GM23338 (cell line): ENCODE results near the gene SPEF1. TPM values are rescaled to one million over a fixed set of nuclear protein-coding genes. Genes with fewer than 3 reads are reported as not detected.

Source experiments
- ATAC-seq: fragments of 200-7000 bp; cut with Tn5 transposase; 3 replicates; pipeline ENCODE4 v1.9.1; 2020
- DNase-seq: peaks from one replicate; pipeline ENCODE4 v3.0.0-alpha.2; 2015; ENCODE audit warnings: low spot score
- H2AFZ ChIP-seq: fragments of 200-600 bp; sonication (generic); 2 replicates; pipeline ENCODE4 v1.8.0; 2016; ENCODE audit warnings: antibody characterized with exemption, mild to moderate bottlenecking, moderate library complexity
- H3F3A ChIP-seq: fragments of 200-600 bp; sonication (generic); replicated peaks from 2 replicates; pipeline ENCODE4 v1.8.0; 2017; ENCODE audit warnings: antibody characterized with exemption, mixed run types, low read depth
- H3K27ac ChIP-seq: fragments of 200-600 bp; sonication (generic); 2 replicates; pipeline ENCODE4 v1.6.1; 2016; ENCODE audit warnings: low read depth
- H3K27me3 ChIP-seq: fragments of 200-600 bp; sonication (generic); 2 replicates; pipeline ENCODE4 v1.8.0; 2016; ENCODE audit warnings: mild to moderate bottlenecking, mixed run types, moderate library complexity; ENCODE audit not compliant: insufficient read depth
- H3K36me3 ChIP-seq: fragments of 200-600 bp; sonication (generic); 2 replicates; pipeline ENCODE4 v1.8.0; 2016; ENCODE audit warnings: mild to moderate bottlenecking; ENCODE audit not compliant: insufficient read depth
- H3K4me1 ChIP-seq: fragments of 200-600 bp; sonication (generic); 2 replicates; pipeline ENCODE4 v1.8.0; 2016; ENCODE audit warnings: mild to moderate bottlenecking, moderate library complexity; ENCODE audit not compliant: insufficient read depth
- H3K4me2 ChIP-seq: fragments of 200-600 bp; sonication (generic); 2 replicates; pipeline ENCODE4 v1.7.1; 2017; ENCODE audit warnings: mixed run types
- H3K4me3 ChIP-seq: fragments of 200-600 bp; sonication (generic); 2 replicates; pipeline ENCODE4 v1.6.1; 2016; ENCODE audit warnings: mixed run types
- H3K79me2 ChIP-seq: fragments of 200-600 bp; sonication (generic); replicated peaks from 2 replicates; pipeline ENCODE4 v1.8.0; 2017; ENCODE audit warnings: mild to moderate bottlenecking; ENCODE audit not compliant: insufficient read depth
- H3K9me2 ChIP-seq: fragments of 200-600 bp; sonication (generic); 2 replicates; pipeline ENCODE4 v1.8.0; 2017; ENCODE audit not compliant: insufficient read depth
- H4K20me1 ChIP-seq: fragments of 200-600 bp; sonication (generic); replicated peaks from 2 replicates; pipeline ENCODE4 v1.8.0; 2017; ENCODE audit warnings: mild to moderate bottlenecking; ENCODE audit not compliant: insufficient read depth
- H3K27ac Mint-ChIP-seq: 2 replicates; pipeline ENCODE4 v1.8.0; 2020; ENCODE audit warnings: inconsistent platforms, mild to moderate bottlenecking, moderate library complexity, mixed read lengths
- H3K27me3 Mint-ChIP-seq: 3 replicates; pipeline ENCODE4 v1.8.0; 2022; ENCODE audit warnings: low read depth, mild to moderate bottlenecking, moderate library complexity, mixed read lengths, inconsistent platforms; ENCODE audit not compliant: insufficient read depth, poor library complexity
- H3K36me3 Mint-ChIP-seq: 3 replicates; pipeline ENCODE4 v1.8.0; 2021; ENCODE audit warnings: low read depth, mild to moderate bottlenecking, inconsistent platforms, moderate library complexity, mixed read lengths
- H3K4me1 Mint-ChIP-seq: 3 replicates; pipeline ENCODE4 v1.8.0; 2020; ENCODE audit warnings: mild to moderate bottlenecking, inconsistent platforms, mixed read lengths
- H3K4me3 Mint-ChIP-seq: 3 replicates; pipeline ENCODE4 v1.8.0; 2021; ENCODE audit warnings: moderate library complexity, mild to moderate bottlenecking, inconsistent platforms, mixed read lengths
- H3K9me3 Mint-ChIP-seq: 3 replicates; pipeline ENCODE4 v1.8.0; 2020; ENCODE audit warnings: moderate library complexity, mild to moderate bottlenecking, inconsistent platforms, mixed read lengths
- CREB1 ChIP-seq: fragments of 250-450 bp; sonication (Bioruptor Pico); IDR thresholded peaks from 2 replicates; pipeline ENCODE4 v1.5.0; 2020; ENCODE audit warnings: low read depth, mild to moderate bottlenecking, moderate library complexity
- EZH2 ChIP-seq: fragments of 200-600 bp; sonication (generic); IDR thresholded peaks from one replicate; pipeline ENCODE4 v1.8.0; 2017; ENCODE audit warnings: antibody characterized with exemption, mild to moderate bottlenecking, low read depth; ENCODE audit not compliant: unreplicated experiment
- EZH2phosphoT487 ChIP-seq: fragments of 200-600 bp; sonication (generic); IDR thresholded peaks from one replicate; pipeline ENCODE4 v1.8.1; 2018; ENCODE audit warnings: antibody characterized with exemption; ENCODE audit not compliant: unreplicated experiment
- JUNB ChIP-seq: IDR thresholded peaks from one replicate; pipeline ENCODE4 v1.6.1; 2016; ENCODE audit warnings: antibody characterized with exemption; ENCODE audit not compliant: unreplicated experiment
- POLR2AphosphoS5 ChIP-seq: IDR thresholded peaks from 2 replicates; pipeline ENCODE4 v1.6.1; 2016; ENCODE audit warnings: antibody characterized with exemption, low read depth
- ZNF114 ChIP-seq: fragments of 250-450 bp; sonication (Bioruptor Pico); IDR thresholded peaks from 2 replicates; pipeline ENCODE4 v1.5.0; 2020; ENCODE audit warnings: mild to moderate bottlenecking, moderate library complexity
- ZNF331 ChIP-seq: fragments of 250-450 bp; sonication (Bioruptor Pico); IDR thresholded peaks from 2 replicates; pipeline ENCODE4 v1.5.0; 2020; ENCODE audit warnings: low read depth, mild to moderate bottlenecking, moderate library complexity
- polyA plus RNA-seq: library from polyadenylated mRNA; unstranded; fragments of >200 nt; fragmentation: Nextera tagmentation; extraction: Ambion mirVana; gene quantifications from 2 replicates; pipeline ENCODE4 v1.2.1, GENCODE V29; 2016
- total RNA-seq: library from RNA; depleted of rRNA; stranded (reverse); fragments of >200 nt; shearing (Covaris generic); gene quantifications from 2 replicates; pipeline ENCODE4 v1.2.3, GENCODE V29; 2014
- TF ChIP-seq, protein P1 (sequence below), 2 experiments: fragments of 200-600 bp in 1 of 2; sonication (generic) in 1 of 2; conservative IDR thresholded peaks; 2 replicates each; pipeline versions ENCODE4 v1.5.1 to v1.6.1; 2016 to 2017; ENCODE audit warnings: antibody characterized with exemption in 2 of 2, low read depth in 2 of 2, mild to moderate bottlenecking in 2 of 2, moderate library complexity in 1 of 2
- TF ChIP-seq, protein P2 (sequence below): fragments of 250-450 bp; sonication (Bioruptor Pico); IDR thresholded peaks from 2 replicates; pipeline ENCODE4 v1.5.0; 2020; ENCODE audit warnings: mild to moderate bottlenecking, moderate library complexity

The SPEF1 gene
- total and polyA plus RNA-seq, 2 experiments from 2014 or later: 0.68 to 0.69 TPM

DNA sequence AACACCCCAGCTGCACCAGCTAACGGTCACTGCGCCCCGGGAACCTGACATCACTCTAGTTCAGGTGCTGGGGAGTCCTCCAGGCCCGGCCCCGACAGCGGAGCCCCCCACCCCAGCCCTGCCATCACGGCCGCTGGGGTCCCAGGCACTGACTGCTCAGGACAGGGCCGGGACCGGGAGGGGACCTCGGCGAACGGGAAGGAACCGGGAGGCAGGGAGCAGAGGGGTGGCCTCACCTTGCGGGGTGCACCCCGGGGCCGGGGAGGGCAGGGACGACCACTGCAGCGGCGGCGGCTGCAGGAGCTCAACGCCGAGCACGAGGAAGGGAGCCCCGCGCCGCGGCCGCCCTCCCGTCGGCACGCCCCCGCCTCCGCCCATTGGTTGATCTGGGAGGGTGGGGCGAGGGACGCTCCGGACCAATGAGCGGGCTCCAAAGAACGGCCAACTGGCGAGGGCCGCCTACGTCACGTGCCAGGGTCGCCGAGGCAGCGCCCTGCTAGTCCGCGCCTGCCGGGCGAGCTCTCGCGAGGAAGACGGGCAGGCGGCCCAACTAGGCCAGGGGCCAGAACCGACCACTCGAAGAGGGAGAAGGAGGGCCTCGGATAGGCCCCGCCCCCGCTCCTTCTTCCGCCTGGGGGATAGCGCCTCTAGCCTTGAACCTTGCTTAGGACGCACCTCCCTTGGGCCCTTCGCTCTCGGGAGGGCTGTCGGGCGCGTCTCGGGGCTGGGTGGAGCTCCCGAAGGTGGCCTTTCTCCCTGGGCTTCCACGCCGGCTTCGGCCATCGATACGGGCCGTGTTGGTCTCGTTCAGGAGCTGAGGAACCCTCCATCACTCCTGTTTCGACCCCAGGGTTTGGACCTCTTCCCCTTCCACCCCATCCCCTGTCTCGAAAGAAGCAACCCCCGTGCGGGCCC is 13.6 kb downstream of the SPEF1 start, which contains the start of gene ADISSP:
Gene ADISSP (minus strand): TSS at position 327 of the 915 bp plus-strand sequence. CDS start 7,653 bp downstream, outside the sequence.
- peak; percentile 93 for ATAC-seq
- peaks cover 16% of the 10 kb centered on the region for H3K4me1 Mint-ChIP-seq
- H3K27ac Mint-ChIP-seq: peak within 1 kb of the TSS; percentile 81
- peaks cover 12% of the 10 kb centered on the region for H3K27me3 Mint-ChIP-seq
- DNase-seq: peak; percentile 99
- 0 out of 2 replicates have a peak, but pooled peaks cover 4% of the 10 kb centered on the region for H3F3A ChIP-seq
- peak within 1 kb of the TSS; percentile 92 for H3K4me3 Mint-ChIP-seq
- H3K79me2 ChIP-seq: peaks cover 18% of the 10 kb centered on the region; the same call in 1 of the 2 replicates
- no peak for TF ChIP-seq ZNF331 (CRISPR knock-in tag)
- peak; percentile 75; the same call in 1 of the 2 replicates for TF ChIP-seq CREB1
- TF ChIP-seq POLR2AphosphoS5: peak; percentile 90
- TF ChIP-seq EZH2phosphoT487: no peak
- TF ChIP-seq, protein P1, sequence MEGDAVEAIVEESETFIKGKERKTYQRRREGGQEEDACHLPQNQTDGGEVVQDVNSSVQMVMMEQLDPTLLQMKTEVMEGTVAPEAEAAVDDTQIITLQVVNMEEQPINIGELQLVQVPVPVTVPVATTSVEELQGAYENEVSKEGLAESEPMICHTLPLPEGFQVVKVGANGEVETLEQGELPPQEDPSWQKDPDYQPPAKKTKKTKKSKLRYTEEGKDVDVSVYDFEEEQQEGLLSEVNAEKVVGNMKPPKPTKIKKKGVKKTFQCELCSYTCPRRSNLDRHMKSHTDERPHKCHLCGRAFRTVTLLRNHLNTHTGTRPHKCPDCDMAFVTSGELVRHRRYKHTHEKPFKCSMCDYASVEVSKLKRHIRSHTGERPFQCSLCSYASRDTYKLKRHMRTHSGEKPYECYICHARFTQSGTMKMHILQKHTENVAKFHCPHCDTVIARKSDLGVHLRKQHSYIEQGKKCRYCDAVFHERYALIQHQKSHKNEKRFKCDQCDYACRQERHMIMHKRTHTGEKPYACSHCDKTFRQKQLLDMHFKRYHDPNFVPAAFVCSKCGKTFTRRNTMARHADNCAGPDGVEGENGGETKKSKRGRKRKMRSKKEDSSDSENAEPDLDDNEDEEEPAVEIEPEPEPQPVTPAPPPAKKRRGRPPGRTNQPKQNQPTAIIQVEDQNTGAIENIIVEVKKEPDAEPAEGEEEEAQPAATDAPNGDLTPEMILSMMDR (conservative IDR thresholded peaks at IDR 0.05; ENCODE audit: low read depth in 2 of 2): peak; percentile 29 to 32; a peak in 3 of 4 replicates
- no peaks in the 10 kb centered on the region; the same call in 2 of the 3 replicates for H3K36me3 Mint-ChIP-seq
- no peak within 1 kb of the TSS for H3K27ac ChIP-seq
- no peaks in the 10 kb centered on the region for H3K27me3 ChIP-seq
- no peaks in the 10 kb centered on the region for H3K9me3 Mint-ChIP-seq
- H3K4me2 ChIP-seq: peak within 1 kb of the TSS; percentile 95
- peaks cover 2% of the 10 kb centered on the region; the same call in 1 of the 2 replicates for H4K20me1 ChIP-seq
- peak within 1 kb of the TSS; percentile 94 for H2AFZ ChIP-seq
- H3K4me3 ChIP-seq: peak within 1 kb of the TSS; percentile 95
- H3K36me3 ChIP-seq: no peaks in the 10 kb centered on the region; the same call in 1 of the 2 replicates
- H3K9me2 ChIP-seq: no peaks in the 10 kb centered on the region
- peaks cover 13% of the 10 kb centered on the region for H3K4me1 ChIP-seq

DNA sequence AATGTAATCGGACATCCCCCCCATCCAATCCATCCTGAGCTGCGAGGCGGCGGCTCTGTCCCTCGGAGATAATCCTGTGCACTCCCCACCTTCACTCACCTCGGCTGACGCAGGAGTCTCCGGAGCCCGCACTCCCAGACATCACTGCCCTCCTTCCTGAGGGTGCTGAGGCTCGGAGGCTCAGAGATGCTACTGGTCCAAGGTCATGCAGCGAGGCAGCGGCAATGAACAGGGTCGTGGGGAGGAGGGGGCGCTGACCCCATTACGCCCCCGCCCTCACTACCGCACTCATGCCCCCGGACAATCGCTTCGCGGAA is 14.2 kb downstream of the SPEF1 start:
- H3K36me3 Mint-ChIP-seq: peaks cover under 1% of the 10 kb centered on the region; the same call in 1 of the 3 replicates
- Histone ChIP-seq H3K36me3 (no peaks in the 10 kb centered on the region; the same call in 1 of the 2 replicates), H3K9me2 (no peaks in the 10 kb centered on the region), H3K4me1 (peaks cover 13% of the 10 kb centered on the region), H3F3A (0 out of 2 replicates have a peak, but pooled peaks cover 4% of the 10 kb centered on the region), H2AFZ (peak overlapping the region; percentile 74), H3K4me2 (peak overlapping the region; percentile 95), H3K27me3 (no peaks in the 10 kb centered on the region), H3K27ac (no peak overlapping the region), H4K20me1 (peaks cover 6% of the 10 kb centered on the region; the same call in 1 of the 2 replicates), H3K79me2 (peaks cover 18% of the 10 kb centered on the region; the same call in 1 of the 2 replicates), H3K4me3 (peak overlapping the region; percentile 95)
- peaks cover 12% of the 10 kb centered on the region for H3K27me3 Mint-ChIP-seq
- ATAC-seq (peak; percentile 7), DNase-seq (peak; percentile 43)
- peaks cover 16% of the 10 kb centered on the region for H3K4me1 Mint-ChIP-seq
- no peak overlapping the region for H3K27ac Mint-ChIP-seq
- peak overlapping the region; percentile 92 for H3K4me3 Mint-ChIP-seq
- no peaks in the 10 kb centered on the region for H3K9me3 Mint-ChIP-seq
- TF ChIP-seq ZNF114 (CRISPR knock-in tag) (no peak), POLR2AphosphoS5 (no peak), ZNF331 (CRISPR knock-in tag) (no peak), JUNB (no peak), EZH2 (no peak)
- TF ChIP-seq, protein P2, sequence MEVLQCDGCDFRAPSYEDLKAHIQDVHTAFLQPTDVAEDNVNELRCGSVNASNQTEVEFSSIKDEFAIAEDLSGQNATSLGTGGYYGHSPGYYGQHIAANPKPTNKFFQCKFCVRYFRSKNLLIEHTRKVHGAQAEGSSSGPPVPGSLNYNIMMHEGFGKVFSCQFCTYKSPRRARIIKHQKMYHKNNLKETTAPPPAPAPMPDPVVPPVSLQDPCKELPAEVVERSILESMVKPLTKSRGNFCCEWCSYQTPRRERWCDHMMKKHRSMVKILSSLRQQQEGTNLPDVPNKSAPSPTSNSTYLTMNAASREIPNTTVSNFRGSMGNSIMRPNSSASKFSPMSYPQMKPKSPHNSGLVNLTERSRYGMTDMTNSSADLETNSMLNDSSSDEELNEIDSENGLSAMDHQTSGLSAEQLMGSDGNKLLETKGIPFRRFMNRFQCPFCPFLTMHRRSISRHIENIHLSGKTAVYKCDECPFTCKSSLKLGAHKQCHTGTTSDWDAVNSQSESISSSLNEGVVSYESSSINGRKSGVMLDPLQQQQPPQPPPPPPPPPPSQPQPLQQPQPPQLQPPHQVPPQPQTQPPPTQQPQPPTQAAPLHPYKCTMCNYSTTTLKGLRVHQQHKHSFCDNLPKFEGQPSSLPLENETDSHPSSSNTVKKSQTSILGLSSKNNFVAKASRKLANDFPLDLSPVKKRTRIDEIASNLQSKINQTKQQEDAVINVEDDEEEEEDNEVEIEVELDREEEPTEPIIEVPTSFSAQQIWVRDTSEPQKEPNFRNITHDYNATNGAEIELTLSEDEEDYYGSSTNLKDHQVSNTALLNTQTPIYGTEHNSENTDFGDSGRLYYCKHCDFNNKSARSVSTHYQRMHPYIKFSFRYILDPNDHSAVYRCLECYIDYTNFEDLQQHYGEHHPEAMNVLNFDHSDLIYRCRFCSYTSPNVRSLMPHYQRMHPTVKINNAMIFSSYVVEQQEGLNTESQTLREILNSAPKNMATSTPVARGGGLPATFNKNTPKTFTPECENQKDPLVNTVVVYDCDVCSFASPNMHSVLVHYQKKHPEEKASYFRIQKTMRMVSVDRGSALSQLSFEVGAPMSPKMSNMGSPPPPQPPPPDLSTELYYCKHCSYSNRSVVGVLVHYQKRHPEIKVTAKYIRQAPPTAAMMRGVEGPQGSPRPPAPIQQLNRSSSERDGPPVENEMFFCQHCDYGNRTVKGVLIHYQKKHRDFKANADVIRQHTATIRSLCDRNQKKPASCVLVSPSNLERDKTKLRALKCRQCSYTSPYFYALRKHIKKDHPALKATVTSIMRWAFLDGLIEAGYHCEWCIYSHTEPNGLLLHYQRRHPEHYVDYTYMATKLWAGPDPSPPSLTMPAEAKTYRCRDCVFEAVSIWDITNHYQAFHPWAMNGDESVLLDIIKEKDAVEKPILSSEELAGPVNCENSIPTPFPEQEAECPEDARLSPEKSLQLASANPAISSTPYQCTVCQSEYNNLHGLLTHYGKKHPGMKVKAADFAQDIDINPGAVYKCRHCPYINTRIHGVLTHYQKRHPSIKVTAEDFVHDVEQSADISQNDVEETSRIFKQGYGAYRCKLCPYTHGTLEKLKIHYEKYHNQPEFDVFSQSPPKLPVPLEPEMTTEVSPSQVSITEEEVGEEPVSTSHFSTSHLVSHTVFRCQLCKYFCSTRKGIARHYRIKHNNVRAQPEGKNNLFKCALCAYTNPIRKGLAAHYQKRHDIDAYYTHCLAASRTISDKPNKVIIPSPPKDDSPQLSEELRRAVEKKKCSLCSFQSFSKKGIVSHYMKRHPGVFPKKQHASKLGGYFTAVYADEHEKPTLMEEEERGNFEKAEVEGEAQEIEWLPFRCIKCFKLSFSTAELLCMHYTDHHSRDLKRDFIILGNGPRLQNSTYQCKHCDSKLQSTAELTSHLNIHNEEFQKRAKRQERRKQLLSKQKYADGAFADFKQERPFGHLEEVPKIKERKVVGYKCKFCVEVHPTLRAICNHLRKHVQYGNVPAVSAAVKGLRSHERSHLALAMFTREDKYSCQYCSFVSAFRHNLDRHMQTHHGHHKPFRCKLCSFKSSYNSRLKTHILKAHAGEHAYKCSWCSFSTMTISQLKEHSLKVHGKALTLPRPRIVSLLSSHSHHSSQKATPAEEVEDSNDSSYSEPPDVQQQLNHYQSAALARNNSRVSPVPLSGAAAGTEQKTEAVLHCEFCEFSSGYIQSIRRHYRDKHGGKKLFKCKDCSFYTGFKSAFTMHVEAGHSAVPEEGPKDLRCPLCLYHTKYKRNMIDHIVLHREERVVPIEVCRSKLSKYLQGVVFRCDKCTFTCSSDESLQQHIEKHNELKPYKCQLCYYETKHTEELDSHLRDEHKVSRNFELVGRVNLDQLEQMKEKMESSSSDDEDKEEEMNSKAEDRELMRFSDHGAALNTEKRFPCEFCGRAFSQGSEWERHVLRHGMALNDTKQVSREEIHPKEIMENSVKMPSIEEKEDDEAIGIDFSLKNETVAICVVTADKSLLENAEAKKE (CRISPR knock-in tag): no peak
- TF ChIP-seq, protein P1 (conservative IDR thresholded peaks at IDR 0.05; ENCODE audit: low read depth in 2 of 2): no peak
